Tibial artery (tissue), 4 donors: ENCODE results near the gene S100A14.

ENCODE experiments used
- DNase-seq, 2 donors: peaks; one replicate each; pipeline ENCODE4 v3.0.0-alpha.2; 2019
- H3K27ac ChIP-seq, 2 donors: fragments of 200-600 bp; sonication (generic) in 1 of 2; 1 replicate in 1 of 2; 2 replicates in 1 of 2; pipeline ENCODE4 v1.5.1; 2018 to 2019; ENCODE audit warnings: mild to moderate bottlenecking in 1 of 2
- H3K27me3 ChIP-seq, 2 donors: fragments of 200-600 bp; sonication (generic) in 1 of 2; one replicate each; pipeline versions ENCODE4 v1.5.1 to v1.6.0; 2016 to 2019
- H3K36me3 ChIP-seq, 3 donors: fragments of 200-600 bp; sonication (generic) in 2 of 3; one replicate each; pipeline ENCODE4 v1.5.1; 2016 to 2019; ENCODE audit warnings: mild to moderate bottlenecking in 2 of 3
- H3K4me1 ChIP-seq, 4 donors: fragments of 200-600 bp; sonication (generic) in 2 of 4; 1 replicate in 3 of 4; 2 replicates in 1 of 4; pipeline ENCODE4 v1.5.1; 2016 to 2019
- H3K4me3 ChIP-seq, 2 donors: fragments of 200-600 bp; sonication (generic) in 1 of 2; 1 replicate in 1 of 2; 2 replicates in 1 of 2; pipeline ENCODE4 v1.5.1; 2018 to 2019; ENCODE audit warnings: mild to moderate bottlenecking in 2 of 2
- H3K9me3 ChIP-seq, 3 donors: fragments of 200-600 bp; sonication (generic) in 1 of 3; one replicate each; pipeline ENCODE4 v1.5.1; 2016 to 2019
- intact Hi-C: fragments of 100-400 bp; cut with DNase I; formaldehyde crosslinking; loops from one replicate; pipeline ENCODE4 v1.15.0; 2023; ENCODE audit warnings: low total_unique reads
- TF ChIP-seq, protein P1 (sequence below), 2 experiments: fragments of 200-600 bp in 1 of 2; fragments of 450-650 bp in 1 of 2; IDR thresholded peaks; one replicate each; pipeline ENCODE4 v1.5.1; 2017 to 2019; ENCODE audit warnings: antibody characterized with exemption in 2 of 2, mild to moderate bottlenecking in 1 of 2, moderate library complexity in 1 of 2

The S100A14 gene

DNA sequence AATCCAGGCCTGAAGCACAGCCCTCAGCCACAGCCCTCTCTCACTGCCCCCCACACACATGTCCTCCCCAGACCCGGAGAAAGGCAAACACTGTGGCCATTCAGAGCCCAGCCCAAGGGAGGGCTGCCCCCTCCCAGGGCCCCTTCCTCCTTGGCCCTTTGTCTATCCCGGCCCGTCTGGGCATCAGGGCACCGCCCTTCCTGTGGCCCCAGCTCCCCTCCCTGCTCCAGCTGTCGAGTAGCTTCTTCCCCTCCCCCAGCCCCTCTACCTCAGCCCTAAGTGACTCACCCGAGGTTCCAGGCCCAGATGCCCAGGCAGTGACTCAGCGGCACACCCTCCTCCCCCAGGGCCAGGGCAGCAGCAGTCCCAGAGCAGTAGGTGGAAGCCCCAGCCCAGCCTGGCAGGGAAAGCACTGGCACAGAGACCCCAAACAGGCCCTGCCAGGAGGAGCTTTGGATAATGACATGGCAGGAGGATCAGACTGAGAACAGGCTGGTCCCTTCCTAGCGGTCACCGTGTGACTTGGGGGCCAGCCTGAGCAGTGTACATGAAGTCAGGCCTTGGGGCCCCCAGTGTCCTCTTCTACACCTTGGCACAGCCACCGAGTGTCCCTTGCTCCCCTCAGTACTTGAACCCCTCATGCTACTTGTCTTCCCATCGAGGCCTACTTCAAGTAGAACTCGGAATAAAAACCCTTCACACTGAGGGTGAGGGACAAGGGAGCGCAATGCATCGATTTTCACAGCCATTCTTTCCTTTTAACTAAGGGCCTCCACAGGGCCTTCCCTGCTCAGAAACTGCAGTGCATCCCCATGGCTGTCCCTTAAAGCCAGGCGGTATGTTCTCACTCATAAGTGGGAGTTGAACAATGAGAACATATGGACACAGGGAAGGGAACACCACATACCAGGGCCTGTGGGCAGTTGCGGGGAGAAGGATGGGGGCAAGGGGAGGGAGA is 49.4 kb downstream of the S100A14 start:
- no peaks in the 10 kb centered on the region for H3K27me3 ChIP-seq
- DNase-seq = peak; percentile 98 to 99
- H3K4me1 ChIP-seq = peaks cover 15 to 43% (median 39%) of the 10 kb centered on the region in 4 donors
- no peaks in the 10 kb centered on the region for H3K9me3 ChIP-seq
- intact Hi-C loops = loop anchor here (1.0 to 5.0 kb wide), 2 partner anchors 33 to 106 kb away; partner anchors contain the start of gene ILF2
- peak overlapping the region; percentile 94 to 95 for H3K27ac ChIP-seq
- peak overlapping the region in 1 of 2 donors; percentile 15 for H3K4me3 ChIP-seq
- TF ChIP-seq, protein P1, sequence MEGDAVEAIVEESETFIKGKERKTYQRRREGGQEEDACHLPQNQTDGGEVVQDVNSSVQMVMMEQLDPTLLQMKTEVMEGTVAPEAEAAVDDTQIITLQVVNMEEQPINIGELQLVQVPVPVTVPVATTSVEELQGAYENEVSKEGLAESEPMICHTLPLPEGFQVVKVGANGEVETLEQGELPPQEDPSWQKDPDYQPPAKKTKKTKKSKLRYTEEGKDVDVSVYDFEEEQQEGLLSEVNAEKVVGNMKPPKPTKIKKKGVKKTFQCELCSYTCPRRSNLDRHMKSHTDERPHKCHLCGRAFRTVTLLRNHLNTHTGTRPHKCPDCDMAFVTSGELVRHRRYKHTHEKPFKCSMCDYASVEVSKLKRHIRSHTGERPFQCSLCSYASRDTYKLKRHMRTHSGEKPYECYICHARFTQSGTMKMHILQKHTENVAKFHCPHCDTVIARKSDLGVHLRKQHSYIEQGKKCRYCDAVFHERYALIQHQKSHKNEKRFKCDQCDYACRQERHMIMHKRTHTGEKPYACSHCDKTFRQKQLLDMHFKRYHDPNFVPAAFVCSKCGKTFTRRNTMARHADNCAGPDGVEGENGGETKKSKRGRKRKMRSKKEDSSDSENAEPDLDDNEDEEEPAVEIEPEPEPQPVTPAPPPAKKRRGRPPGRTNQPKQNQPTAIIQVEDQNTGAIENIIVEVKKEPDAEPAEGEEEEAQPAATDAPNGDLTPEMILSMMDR (IDR thresholded peaks at IDR 0.05) = peak in 1 of 2 experiments; percentile 28
- H3K36me3 ChIP-seq = no peaks in the 10 kb centered on the region

DNA sequence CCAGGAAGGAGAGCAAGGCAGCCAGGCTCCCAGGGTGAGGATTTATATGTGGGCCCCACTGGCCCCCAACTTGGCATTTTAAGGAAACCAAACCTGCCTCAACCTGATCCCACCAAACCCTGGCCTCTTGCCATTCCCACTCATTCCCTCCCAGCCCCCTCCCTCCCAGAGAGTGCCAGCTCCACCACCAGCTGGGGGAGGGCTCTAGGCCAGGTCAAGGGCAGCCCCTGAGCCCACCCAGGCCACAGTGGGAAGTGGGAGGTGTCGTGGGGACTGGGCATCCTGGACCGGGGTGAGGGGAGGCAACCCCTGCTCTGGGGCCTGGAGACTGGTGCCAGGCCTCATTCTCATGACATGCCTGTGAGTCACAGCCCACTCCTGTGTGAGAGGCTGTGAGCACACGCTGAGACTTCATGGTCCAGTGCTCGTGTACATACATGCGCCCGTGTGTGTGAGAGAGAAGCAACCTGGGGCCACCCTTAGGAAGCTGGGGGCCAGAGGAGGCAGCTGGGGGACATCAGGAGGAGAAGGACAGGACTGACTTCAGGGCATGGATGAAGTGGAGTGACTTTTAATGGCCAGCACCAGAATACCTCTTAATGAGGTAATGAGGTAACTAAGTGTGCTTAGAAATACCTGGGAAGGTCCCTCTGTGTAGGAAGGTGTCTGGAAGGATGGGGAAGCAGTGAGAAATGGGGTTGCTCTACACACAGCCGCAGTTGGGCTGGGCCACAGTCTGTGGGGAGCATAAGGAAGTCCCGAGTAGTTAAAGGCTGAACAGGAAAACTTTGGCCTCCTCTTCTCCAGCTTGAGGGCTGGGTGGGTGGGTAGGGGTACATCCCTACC is 50.4 kb downstream of the S100A14 start, which contains the start of gene S100A2:
Gene S100A2, minus strand, starts transcription at position 316 of the 846 bp plus-strand sequence. CDS start 1,967 bp downstream, outside the sequence.
- H3K27ac ChIP-seq = peak within 1 kb of the TSS; percentile 94 to 95
- H3K27me3 ChIP-seq = no peaks in the 10 kb centered on the region
- H3K4me1 ChIP-seq = peaks cover 15 to 43% (median 39%) of the 10 kb centered on the region in 4 donors
- intact Hi-C loops = loop anchor here (5.0 kb wide), 1 partner anchor 107 kb away; the partner anchor contains the start of gene ILF2
- TF ChIP-seq, protein P1 (IDR thresholded peaks at IDR 0.05) = no peak
- H3K9me3 ChIP-seq = no peaks in the 10 kb centered on the region
- peak within 1 kb of the TSS in 1 of 2 donors; percentile 15 for H3K4me3 ChIP-seq
- no peaks in the 10 kb centered on the region for H3K36me3 ChIP-seq
- peak; percentile 79 to 89 for DNase-seq
